Right cardiac atrium (tissue), 5 donors: ENCODE results near the gene PMCH. TPM values are rescaled to one million over a fixed set of nuclear protein-coding genes. Genes with fewer than 3 reads are reported as not detected.
"Not testable (repeated sequence)": the region's sequence is repeated elsewhere in the genome, so short reads cannot be mapped to it uniquely, and the experiment has no call there.

Experiments used
- ATAC-seq, 2 donors: fragments of 200-7000 bp; cut with Tn5 transposase; one replicate each; pipeline versions ENCODE4 v1.8.0 to v1.9.1; 2020; ENCODE audit warnings: moderate library complexity in 2 of 2, mild to moderate bottlenecking in 1 of 2
- DNase-seq, 3 donors: peaks; one replicate each; pipeline ENCODE4 v3.0.0-alpha.2; 2020
- H3K27ac ChIP-seq: one replicate; pipeline ENCODE4 v1.5.1; 2013; ENCODE audit warnings: mild to moderate bottlenecking, low read length, control low read depth, moderate library complexity
- H3K27me3 ChIP-seq: one replicate; pipeline ENCODE4 v1.6.1; 2013; ENCODE audit not compliant: control insufficient read depth, insufficient read depth
- H3K4me1 ChIP-seq: one replicate; pipeline ENCODE4 v1.6.1; 2013; ENCODE audit warnings: low read length; ENCODE audit not compliant: control insufficient read depth, insufficient read depth
- H3K4me3 ChIP-seq: one replicate; pipeline ENCODE4 v1.5.1; 2013; ENCODE audit warnings: low read length, control low read depth
- H3K9me3 ChIP-seq: one replicate; pipeline ENCODE4 v1.6.1; 2013; ENCODE audit warnings: low read length; ENCODE audit not compliant: control insufficient read depth
- WGBS: extraction: QIAGEN DNeasy Blood & Tissue Kit; methylation state at CpG from one replicate; pipeline ENCODE4 v1.1.7; 2013; 5-methylcytosine and 5-hydroxymethylcytosine counted together
- intact Hi-C, 4 donors: fragments of 100-400 bp; cut with DNase I; formaldehyde crosslinking; loops; one replicate each; pipeline versions ENCODE4 v1.11.0 to v1.14.0; 2022 to 2023
- long read RNA-seq, 4 donors: library from polyadenylated mRNA; unstranded; transcript quantifications; one replicate each; pipeline ENCODE4 v2.0.0, GENCODE V29; 2020 to 2021
- polyA plus RNA-seq: library from polyadenylated mRNA; stranded (reverse); fragments of 200-250 nt; gene quantifications from one replicate; pipeline ENCODE4 v1.2.3, GENCODE V29; 2013
- total RNA-seq, 4 donors: library from RNA; stranded (reverse); fragmentation: NEBNext Ultra II Directional; extraction: Animal tissue kit (Norgen Biotek cat#: 25700); gene quantifications; one replicate each; pipeline ENCODE4 v1.2.1, GENCODE V29; 2021
- donor health status: healthy with polysubstance abuse.
- donor health status: DM: no; HTN: yes; CAD: no.
- donor health status: DM: no; HTN: no; CAD: no.
- donor health status: DM: no; HTN: yes; CAD: no; lungs with severe emphysema.
- donor health status: DM: yes; HTN: yes; CAD: no.

PMCH gene, protein sequence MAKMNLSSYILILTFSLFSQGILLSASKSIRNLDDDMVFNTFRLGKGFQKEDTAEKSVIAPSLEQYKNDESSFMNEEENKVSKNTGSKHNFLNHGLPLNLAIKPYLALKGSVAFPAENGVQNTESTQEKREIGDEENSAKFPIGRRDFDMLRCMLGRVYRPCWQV
- total RNA-seq: not detected
- not detected for polyA plus RNA-seq
- long read RNA-seq, donor 1: 0 reads
- long read RNA-seq, donor 2: 0 reads
- long read RNA-seq, donor 3: 0 reads
- long read RNA-seq, donor 4: 0 reads

GRCh38 chr12:102197789-102198188, at the start of gene PMCH:
Gene PMCH, minus strand, starts transcription at chr12:102197833. Its CDS starts 63 bp downstream, at chr12:102197770.
- Histone ChIP-seq H3K9me3 (no peaks in the 10 kb centered on the region), H3K27me3 (no peaks in the 10 kb centered on the region), H3K4me1 (no peaks in the 10 kb centered on the region), H3K4me3 (no peak within 1 kb of the TSS), H3K27ac (no peak within 1 kb of the TSS)
- DNase-seq (no peak), ATAC-seq (no peak)
- WGBS: 79% methylated on average over 1 of the region's 1 CpG
- intact Hi-C loops: no loop called here

GRCh38 chr12:102240859-102241258, 43.2 kb upstream of the PMCH start:
- ATAC-seq, H3K9me3 ChIP-seq, H3K27me3 ChIP-seq, DNase-seq, H3K4me1 ChIP-seq, intact Hi-C loops, H3K27ac ChIP-seq, H3K4me3 ChIP-seq: not testable (repeated sequence)
- 96% methylated on average over 2 of the region's 2 CpGs for WGBS

DNA sequence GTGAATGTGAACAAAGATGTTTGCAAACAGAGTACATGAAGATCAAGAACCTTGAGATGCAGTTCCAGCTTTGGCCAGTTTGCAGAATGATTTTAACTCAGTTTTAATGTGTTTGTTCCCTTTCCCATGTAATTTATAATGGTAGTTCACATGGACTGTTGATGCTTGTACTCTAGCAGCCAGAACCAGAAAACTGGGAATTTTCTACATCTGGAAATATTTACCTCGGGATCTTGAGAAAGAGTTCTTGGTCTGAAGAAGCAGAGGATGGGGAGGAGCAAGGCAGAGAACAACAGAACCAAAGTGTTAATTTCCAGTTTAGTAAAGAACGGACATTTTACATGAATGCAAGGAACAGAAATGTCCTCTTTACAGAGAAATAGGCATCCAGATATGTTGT, 37.0 kb upstream of the PMCH start:
- ATAC-seq: no peak
- DNase-seq: no peak
- no peaks in the 10 kb centered on the region for H3K9me3 ChIP-seq
- no peaks in the 10 kb centered on the region for H3K27me3 ChIP-seq
- H3K27ac ChIP-seq: no peak overlapping the region
- intact Hi-C loops: no loop called here
- no peaks in the 10 kb centered on the region for H3K4me1 ChIP-seq
- WGBS: 77% methylated on average over 2 of the region's 2 CpGs
- no peak overlapping the region for H3K4me3 ChIP-seq

DNA sequence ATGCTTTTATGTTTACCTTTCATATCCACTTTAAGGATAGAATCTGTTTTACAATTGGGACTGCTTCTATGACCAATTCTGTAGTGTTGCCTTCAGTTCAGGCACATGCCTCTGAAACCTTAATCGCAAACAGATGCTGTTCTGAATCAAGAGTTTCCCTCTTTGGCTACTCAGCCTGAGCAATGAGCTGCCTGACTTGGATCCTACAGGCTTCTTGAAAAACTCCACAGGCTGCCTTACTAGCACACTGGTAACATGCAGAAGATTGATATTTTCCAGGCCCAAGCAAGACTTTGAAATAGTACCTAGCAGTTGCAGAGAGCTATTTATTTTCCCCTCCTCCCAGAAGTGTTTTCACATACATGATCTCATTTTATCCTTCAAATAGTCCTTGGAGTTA, 34.8 kb upstream of the PMCH start:
- H3K9me3 ChIP-seq: no peaks in the 10 kb centered on the region
- H3K4me3 ChIP-seq: no peak overlapping the region
- no peak overlapping the region for H3K27ac ChIP-seq
- no peak for DNase-seq
- 70% methylated on average over 1 of the region's 1 CpG for WGBS
- H3K27me3 ChIP-seq: no peaks in the 10 kb centered on the region
- peak in 1 of 2 donors; percentile 43 for ATAC-seq
- no peaks in the 10 kb centered on the region for H3K4me1 ChIP-seq
- intact Hi-C loops: no loop called here

DNA sequence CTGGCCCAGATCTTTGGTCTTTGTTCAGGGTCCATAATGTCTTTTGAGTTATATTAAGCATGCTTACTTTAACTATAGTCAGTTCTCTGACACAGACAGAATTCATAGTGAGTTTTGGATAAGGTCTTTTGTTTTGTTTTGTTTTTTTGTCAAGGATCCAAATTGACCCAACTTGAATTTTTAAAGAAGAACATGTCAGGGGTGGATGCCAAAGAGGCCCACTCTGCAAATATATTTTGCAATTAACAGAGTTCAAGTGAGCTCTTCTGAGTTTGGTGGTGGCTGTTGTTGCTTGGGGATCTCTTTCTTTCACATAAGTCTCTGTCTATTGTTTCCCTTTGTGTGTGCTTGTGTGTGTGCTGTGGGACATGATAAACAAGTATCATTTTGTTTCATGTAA, 34.4 kb upstream of the PMCH start:
- Histone ChIP-seq H3K4me1 (no peaks in the 10 kb centered on the region), H3K27me3 (no peaks in the 10 kb centered on the region), H3K4me3 (no peak overlapping the region), H3K9me3 (no peaks in the 10 kb centered on the region), H3K27ac (no peak overlapping the region)
- ATAC-seq (no peak), DNase-seq (no peak)
- intact Hi-C loops: no loop called here

DNA sequence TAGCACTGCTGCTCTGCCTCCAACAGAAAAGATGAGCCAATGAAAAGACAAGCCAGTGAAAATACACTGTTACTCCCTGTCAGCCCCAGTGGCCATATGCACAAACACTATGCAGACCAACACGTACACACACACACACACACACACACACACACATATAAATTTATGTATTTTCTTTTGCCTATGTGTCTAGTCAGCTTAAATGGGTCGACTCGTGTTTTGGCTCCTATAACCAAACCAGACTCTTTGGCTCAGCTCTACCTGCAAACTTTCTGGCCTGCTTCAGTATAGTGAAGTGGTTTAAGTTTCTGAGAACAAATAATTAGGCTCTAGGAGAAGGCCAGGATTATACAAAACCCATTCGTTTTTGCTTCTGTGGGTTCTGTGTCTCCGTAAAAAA, 30.3 kb upstream of the PMCH start:
- no peak overlapping the region for H3K4me3 ChIP-seq
- H3K27me3 ChIP-seq: no peaks in the 10 kb centered on the region
- ATAC-seq (no peak), DNase-seq (no peak)
- no peak overlapping the region for H3K27ac ChIP-seq
- intact Hi-C loops: no loop called here
- WGBS: 78% methylated on average over 5 of the region's 5 CpGs
- H3K9me3 ChIP-seq: no peaks in the 10 kb centered on the region
- H3K4me1 ChIP-seq: no peaks in the 10 kb centered on the region

GRCh38 chr12:102220736-102221135, 23.1 kb upstream of the PMCH start:
- ATAC-seq: no peak
- H3K9me3 ChIP-seq: no peaks in the 10 kb centered on the region
- intact Hi-C loops: no loop called here

GRCh38 chr12:102215992-102216691, 18.5 kb upstream of the PMCH start:
- Histone ChIP-seq H3K27me3 (no peaks in the 10 kb centered on the region), H3K27ac (no peak overlapping the region), H3K4me1 (no peaks in the 10 kb centered on the region), H3K9me3 (no peaks in the 10 kb centered on the region), H3K4me3 (no peak overlapping the region)
- ATAC-seq: no peak
- intact Hi-C loops: no loop called here
- 78% methylated on average over 5 of the region's 5 CpGs for WGBS
- DNase-seq: no peak

More at GRCh38 chr12:102220736-102221135, 23.1 kb upstream of the PMCH start:
- no peaks in the 10 kb centered on the region for H3K27me3 ChIP-seq
- H3K4me3 ChIP-seq: no peak overlapping the region
- no peaks in the 10 kb centered on the region for H3K4me1 ChIP-seq
- DNase-seq: no peak
- H3K27ac ChIP-seq: no peak overlapping the region

DNA sequence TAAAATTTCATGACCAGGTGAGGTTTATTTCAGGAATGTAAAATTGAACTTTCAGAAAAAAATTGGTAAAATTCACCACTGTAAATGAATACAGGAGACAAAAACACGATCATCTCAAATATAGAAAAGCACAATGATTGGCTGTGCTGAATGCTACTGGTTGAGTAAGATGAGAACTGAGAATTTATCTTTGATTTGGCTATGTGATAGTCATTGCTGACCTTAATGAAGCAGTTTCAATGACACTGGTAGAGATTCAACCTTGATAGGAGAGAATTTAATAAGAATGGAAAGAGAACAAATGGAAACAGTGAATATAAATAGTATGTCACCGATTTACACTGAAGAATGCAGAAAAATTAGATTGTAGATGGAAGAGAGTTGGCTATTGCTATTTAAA, 6.4 kb upstream of the PMCH start:
- WGBS: 94% methylated on average over 2 of the region's 2 CpGs
- ATAC-seq (no peak), DNase-seq (no peak)
- Histone ChIP-seq H3K4me3 (no peak overlapping the region), H3K9me3 (no peaks in the 10 kb centered on the region), H3K4me1 (no peaks in the 10 kb centered on the region), H3K27me3 (no peaks in the 10 kb centered on the region), H3K27ac (no peak overlapping the region)
- intact Hi-C loops: no loop called here

DNA sequence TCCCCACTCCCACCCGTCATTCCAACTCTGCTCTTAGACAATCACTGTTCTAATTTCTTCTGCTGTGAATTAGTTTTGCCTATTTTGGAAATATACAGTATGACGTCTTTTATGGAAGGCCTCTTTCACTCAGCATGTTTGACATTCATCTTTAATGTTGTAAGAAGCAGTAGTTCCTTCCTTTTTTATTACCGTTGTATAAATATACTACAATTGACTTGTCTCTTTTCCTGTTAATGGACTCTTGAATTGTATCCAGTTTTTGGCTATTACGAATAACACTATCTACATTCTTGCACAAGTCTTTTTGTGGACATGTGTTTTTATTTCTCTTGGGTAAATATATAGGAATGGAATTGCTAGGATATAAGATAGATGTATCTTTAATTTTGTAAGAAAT, 4.9 kb upstream of the PMCH start:
- Histone ChIP-seq H3K4me3 (no peak overlapping the region), H3K4me1 (no peaks in the 10 kb centered on the region), H3K9me3 (no peaks in the 10 kb centered on the region), H3K27me3 (no peaks in the 10 kb centered on the region), H3K27ac (no peak overlapping the region)
- DNase-seq (no peak), ATAC-seq (no peak)
- WGBS: 62% methylated on average over 4 of the region's 4 CpGs
- intact Hi-C loops: no loop called here

- no peak overlapping the region for H3K27ac ChIP-seq
- no peak overlapping the region for H3K4me3 ChIP-seq
- no peaks in the 10 kb centered on the region for H3K9me3 ChIP-seq
- intact Hi-C loops: no loop called here
- DNase-seq (no peak), ATAC-seq (no peak)
- WGBS: 81% methylated on average over 3 of the region's 3 CpGs
- H3K27me3 ChIP-seq: no peaks in the 10 kb centered on the region
- no peaks in the 10 kb centered on the region for H3K4me1 ChIP-seq
These were observed 3.9 kb upstream of the PMCH start for GRCh38 chr12:102201436-102202061.
